DMS 273 (cell line): ENCODE results near the gene OXCT1.
A peak's percentile ranks its signal among the peaks of the same experiment; 100 is the strongest.

Source experiments
- DNase-seq: peaks from one replicate; lab custom pipeline; 2025; ENCODE audit not compliant: unreplicated experiment; lab: John Stamatoyannopoulos, UW

The OXCT1 gene

DNA sequence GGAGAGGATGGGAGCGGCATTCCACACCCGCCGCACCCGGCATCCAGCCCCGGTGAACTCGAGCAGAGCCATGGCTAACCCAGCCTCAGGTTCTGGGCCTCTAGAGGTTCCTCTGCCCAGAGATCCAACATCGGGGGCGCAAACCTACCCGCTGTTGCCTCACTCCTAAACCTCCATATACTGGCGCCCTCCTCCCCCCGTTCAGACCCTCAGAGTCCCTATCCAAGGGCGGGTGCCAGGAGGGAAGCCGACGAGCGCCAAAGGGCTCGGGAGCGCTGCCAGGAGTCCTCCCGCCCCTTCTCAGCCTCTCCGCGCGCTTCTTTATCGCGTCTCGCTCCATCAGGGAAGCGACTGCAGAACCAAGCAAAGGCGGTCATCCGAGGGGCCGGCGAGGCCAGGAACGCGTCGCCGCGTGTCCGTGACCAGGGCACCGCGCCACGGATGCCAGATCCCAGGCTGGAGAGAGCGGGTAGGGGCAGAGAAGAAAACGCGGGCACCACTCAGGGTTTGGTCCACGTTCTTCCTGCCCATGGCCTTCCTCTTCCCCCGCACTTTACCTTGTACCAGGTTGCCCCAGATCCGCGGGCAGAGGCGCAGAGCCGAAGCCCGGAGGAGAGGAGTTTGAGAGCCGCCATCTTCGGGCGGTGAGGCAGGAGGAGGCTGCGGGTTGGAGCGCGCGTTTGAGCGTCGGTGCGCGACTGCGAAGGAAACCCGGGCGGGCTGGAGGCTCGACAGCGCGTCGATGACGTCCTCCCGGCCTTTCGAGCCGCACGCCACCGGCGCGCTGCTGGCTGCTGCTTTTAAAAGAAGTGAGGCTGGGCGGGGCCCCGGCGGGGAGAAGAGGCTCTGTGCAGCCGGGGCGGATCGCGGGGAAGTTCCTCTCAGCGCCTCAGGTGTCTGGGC lies at the start of gene OXCT1:
TSS of gene OXCT1 (minus strand) at position 702 of the 903 bp plus-strand sequence. CDS start at position 635, 67 bp downstream.
- peak; percentile 92 for DNase-seq

GRCh38 chr5:41918105-41918504 lies 47.9 kb upstream of the OXCT1 start:
- no peak for DNase-seq

GRCh38 chr5:41908374-41909079 lies 38.3 kb upstream of the OXCT1 start:
- no peak for DNase-seq

DNA sequence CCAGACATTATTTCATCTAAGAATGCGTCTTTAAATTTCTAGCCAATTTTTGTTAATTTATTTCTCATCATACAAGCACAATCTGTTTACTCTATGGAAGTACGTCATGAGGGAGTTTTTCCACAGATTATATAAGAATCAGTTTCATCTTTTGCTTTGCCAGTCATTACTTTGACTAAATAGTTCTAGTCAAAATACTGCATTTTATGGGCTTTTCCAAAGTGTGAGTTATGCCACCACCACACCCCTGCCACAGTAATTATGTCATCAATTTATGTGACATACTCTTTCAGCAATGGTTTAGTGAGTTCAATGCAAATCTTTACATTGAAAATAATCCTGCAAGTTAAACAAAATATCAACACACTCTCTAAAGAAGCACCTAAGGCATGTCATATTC lies 35.9 kb upstream of the OXCT1 start:
- no peak for DNase-seq

DNA sequence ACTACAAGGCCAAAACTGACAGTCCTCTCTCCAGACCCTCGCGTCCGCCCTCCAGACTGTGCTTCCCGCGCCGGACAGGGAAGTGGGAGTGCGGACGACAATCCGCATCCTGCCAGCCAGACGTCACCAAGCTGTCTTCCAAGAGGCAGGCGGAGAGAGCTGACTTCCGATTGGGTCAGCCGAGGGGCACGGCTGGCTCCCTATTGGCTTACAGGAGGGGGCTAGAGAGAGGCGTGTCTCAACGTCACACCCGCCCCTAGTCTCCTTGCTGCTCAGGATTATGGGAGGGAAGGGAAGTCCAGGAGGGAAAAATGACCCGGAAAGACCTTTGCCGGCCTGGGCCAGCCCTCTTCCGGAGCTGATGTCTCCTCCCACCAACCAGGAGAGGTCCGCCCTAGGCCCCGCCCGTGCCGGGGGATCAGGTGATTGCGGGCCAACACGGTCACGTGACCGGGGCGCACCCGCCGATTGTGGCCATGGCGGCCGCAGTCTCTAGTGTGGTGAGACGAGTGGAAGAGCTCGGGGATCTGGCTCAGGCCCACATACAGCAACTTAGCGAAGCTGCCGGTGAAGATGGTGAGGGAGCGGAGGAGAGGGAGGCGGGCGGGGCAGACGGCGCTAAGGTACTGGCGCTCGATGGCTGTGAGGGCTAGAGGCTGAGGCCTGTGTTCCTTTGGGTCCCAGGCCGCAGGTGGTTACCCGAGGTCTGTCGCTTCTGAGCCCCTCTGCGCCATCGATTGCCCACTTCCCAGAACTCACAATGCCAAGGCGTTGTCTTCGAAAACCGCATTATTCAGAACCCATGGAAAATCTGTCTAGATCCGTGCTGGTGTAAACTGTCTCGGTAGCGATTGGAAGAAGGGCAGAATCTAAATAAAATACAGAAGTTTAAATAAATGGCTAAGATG lies 33.9 kb upstream of the OXCT1 start, which contains the start of gene RIMOC1:
TSS of gene RIMOC1 (plus strand) at position 453 of the 908 bp plus-strand sequence. CDS start at position 477, 24 bp downstream.
- peak; percentile 99 for DNase-seq

DNA sequence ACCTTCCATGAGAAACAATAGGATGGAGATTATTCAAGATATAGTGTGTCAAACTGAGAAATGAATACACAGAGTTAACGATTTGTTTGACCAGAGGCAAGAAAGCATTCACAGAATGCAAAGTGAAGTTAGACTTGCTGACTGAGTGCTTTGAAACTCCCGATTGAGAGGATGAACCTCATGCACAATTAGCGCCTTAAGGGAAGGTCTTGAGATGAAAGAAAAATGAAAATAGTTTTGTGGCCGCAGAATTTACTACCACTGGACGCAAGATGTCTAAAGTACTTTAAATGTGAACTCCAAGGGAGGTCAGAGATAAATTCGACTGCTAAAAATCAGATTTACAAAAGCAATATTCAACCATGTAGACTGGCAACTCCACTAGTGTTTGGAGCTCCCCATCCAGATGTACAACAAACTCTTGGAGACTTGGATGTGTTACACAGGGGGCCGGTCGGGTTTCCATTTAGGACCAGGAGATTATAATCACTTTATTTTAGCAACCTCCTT lies 33.2 kb upstream of the OXCT1 start:
- peak; percentile 31 for DNase-seq

GRCh38 chr5:41896230-41896629 lies 26.0 kb upstream of the OXCT1 start:
- no peak for DNase-seq

DNA sequence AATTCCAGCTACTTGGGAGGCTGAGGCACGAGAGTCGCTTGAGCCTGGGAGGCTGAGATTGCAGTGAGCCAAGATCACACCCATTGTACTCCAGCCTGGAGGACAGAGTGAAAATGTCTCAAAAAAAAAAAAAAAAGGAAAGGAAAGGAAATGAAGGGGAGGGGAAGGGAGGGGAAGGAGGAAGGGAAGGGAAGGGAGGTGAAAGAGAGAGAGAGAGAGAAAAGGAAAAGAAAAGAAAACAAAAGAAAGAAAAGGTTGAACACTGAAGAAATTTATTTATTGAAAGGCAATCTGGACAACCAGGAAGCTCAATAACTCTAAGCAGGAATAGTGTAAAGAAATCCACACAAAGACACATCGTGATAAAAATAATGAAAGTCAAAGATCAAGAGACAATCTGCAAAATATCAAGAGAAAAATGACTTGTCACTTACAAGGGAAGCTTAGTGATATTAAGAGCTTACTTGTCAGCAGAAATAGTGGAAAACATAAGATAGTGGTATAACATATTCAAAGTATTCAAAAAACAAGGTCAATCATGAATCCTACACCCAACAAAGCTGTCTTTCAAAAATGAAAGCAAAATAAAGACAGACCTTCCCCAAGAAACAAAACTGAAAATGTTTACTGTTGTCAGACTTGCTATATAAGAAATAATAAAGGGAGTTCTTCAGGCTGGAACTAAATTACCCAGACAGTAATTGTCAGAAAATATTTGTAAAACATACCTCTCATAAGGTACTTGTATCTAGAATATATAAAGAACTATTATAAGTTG lies 23.0 kb upstream of the OXCT1 start:
- no peak for DNase-seq

DNA sequence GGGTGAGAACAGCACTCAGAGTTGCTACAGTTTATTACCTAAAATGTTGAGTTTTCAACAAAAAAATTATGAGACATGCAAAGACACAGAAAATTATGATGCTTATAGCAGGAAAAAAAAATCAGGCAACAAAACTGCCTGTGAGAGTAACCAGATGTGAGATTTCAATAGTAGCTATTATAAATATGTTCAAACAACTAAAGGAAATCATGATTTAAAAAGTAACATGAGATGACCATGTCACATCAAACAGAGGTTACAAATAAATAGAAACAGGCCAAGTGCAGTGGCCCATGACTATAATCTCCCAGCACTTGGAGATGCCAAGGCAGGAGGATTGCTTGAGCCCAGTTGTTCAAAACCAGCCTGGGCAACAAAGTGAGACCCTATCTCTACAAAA lies 21.8 kb upstream of the OXCT1 start:
- no peak for DNase-seq

- no peak for DNase-seq
These were observed 21.0 kb upstream of the OXCT1 start for GRCh38 chr5:41891066-41891707.

DNA sequence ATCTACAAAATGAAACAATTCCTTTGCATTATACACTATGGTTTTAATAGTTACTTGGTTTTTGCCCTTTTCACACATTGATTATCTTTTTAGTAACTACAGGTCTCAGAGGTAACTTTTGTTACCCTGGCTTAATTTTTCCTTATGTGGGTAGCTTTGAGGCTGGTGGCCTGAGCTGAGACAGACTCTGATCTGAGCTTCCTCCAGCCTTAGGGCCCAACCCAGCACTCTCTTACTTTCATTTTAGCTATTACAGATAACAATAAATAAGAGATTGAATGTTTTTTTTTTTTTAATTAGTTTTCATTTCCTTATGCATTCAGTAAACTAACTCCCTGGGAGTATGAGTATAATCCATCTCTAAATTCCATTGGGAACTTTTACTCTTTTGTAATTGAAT lies 15.1 kb upstream of the OXCT1 start:
- DNase-seq, result no peak

- DNase-seq, result no peak
These were observed 13.7 kb upstream of the OXCT1 start for GRCh38 chr5:41883936-41884335.

GRCh38 chr5:41883243-41883642 lies 13.0 kb upstream of the OXCT1 start:
- no peak for DNase-seq

DNA sequence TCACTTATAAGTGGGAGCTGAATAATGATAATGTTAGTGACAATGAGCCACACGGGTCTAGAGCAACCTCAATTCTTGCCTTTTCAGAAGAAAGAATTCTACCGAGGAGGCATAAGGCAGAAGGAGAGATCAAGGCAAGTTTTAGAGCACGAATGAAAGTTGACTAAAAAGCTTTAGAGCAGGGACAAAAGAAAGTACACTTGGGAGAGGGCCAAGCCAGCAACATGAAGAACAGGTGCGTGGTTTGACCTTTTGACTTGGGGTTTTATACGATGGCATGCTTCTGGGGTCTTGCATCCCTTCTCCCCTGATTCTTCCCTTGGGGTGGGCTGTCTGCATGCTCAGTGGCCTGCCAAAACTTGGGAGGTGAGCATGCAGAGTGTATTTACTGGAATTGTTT lies 12.5 kb upstream of the OXCT1 start:
- DNase-seq, result no peak

DNA sequence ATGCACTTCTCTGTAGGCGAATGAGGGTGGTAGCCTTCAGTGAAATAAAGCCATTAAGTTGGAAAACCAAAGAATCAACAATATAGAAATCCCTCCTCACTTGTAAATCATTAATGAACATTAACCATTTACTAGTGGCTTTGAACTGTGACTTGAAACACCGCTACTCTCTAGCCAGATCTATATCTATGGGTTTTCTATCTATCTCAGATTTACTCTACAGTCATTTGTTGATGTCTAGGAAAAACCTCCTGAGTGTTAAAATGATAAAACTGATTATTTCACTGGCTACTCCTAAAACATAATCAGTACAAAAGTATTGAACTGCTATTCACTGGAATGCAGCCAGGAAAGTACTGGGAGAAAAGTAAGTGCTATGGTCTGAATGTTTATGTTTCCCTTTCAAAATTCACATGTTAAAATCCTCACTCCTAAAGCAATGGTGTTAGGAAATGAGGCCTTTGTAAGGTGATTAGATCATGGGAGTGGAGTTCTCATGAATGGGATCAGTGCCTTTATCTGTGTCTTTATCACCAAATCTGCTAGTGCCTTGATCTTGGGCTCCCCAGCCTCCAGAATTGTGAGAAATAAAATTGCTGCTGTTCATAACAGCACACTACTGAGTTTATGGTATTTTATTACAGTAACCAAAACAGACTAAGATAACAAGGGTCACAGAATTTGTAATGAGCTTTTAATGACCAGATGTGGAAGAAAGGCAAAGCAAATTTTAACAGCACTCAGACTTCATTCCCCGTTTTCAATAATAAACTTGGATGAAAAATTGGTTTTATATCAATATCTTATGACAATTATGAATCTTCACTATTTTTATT lies 8.6 kb upstream of the OXCT1 start:
- no peak for DNase-seq

GRCh38 chr5:41878173-41878572 lies 7.9 kb upstream of the OXCT1 start:
- DNase-seq, result no peak

GRCh38 chr5:41877408-41877807 lies 7.2 kb upstream of the OXCT1 start:
- no peak for DNase-seq

DNA sequence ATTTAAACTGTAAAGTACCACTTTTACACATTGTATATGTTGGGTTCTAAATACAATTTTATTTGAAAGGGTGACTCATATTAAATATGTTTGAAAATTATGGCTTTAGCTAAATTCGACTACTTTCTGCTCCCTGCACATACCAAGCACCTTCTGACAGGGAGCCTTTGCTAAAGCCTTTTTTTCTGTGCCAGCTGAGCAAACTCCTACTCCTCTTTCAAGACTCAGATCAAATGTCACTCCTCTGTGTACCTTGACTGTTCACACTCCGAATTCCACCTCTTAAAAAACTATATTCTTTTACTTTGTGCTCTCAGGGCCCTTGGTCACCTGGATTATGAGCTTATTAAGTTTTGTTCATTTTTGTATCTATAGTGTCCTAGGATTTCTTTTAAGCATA lies 6.5 kb upstream of the OXCT1 start:
- no peak for DNase-seq

DNA sequence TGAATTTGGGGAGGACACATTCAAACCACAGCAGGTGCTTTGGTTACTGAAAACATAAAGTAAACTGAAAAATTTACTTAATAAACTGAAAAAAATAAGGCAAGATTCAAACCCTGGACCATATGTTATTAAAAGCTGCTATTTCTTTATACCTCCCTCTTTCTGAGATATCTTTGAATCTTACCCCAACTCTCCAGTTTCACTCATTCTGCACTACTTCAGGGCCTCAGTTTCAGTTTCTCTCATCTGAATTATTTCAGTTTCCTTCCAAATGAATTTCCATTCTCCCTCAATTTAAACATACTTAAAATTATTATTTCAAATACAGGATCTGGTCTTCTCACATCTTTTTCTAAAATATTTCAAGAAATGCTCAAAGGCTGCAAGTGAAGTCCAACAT lies 4.9 kb upstream of the OXCT1 start:
- no peak for DNase-seq
